HG03469 (cell line): ENCODE measurements around the gene ENOSF1.
"Not testable (repeated sequence)": the region's sequence is repeated elsewhere in the genome, so short reads cannot be mapped to it uniquely, and the experiment has no call there.

Experiments
- ATAC-seq: cut with Tn5 transposase; IDR thresholded peaks from one replicate; pipeline ENCODE4 v1.9.1; 2021; ENCODE audit warnings: mild to moderate bottlenecking, moderate library complexity, moderate number of reproducible peaks; ENCODE audit not compliant: unreplicated experiment

ENOSF1 gene, protein sequence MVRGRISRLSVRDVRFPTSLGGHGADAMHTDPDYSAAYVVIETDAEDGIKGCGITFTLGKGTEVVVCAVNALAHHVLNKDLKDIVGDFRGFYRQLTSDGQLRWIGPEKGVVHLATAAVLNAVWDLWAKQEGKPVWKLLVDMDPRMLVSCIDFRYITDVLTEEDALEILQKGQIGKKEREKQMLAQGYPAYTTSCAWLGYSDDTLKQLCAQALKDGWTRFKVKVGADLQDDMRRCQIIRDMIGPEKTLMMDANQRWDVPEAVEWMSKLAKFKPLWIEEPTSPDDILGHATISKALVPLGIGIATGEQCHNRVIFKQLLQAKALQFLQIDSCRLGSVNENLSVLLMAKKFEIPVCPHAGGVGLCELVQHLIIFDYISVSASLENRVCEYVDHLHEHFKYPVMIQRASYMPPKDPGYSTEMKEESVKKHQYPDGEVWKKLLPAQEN

DNA sequence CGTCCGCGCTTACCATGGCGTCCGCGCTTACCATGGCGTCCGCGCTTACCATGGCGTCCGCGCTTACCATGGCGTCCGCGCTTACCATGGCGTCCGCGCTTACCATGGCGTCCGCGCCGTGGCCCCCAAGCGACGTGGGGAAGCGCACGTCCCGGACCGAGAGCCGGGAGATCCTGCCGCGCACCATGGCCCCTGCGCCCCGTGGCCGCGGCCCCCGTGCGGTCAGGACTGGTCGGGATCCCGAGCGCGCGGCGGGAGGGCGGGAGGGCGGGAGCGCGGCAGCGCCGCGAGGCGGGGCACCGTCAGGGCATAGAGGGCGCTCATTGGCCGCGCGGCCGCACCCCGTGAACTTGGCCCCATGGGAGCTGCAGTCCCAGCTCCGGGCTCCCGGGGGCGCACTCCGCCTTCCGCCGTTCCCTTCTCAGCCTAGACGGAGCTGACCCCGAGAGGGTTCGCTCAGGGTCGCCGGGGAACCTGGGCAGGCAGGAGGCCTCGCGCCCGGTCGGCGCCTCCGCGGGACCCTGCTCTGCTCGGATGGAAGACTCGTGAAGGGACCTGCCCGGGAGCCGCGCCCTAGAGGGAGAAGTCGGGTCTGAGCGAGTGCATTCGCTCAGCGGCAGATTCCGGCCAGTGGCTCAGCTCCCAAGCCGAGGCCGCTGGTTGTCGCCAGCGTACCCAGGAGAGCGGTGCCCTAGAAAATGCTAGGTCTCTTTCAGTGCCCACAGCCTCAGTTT, at the start of gene ENOSF1:
Gene ENOSF1 (minus strand): TSS at position 230 of the 734 bp plus-strand sequence. CDS start 43 bp downstream, at position 187.
- ATAC-seq: peak; percentile 69

DNA sequence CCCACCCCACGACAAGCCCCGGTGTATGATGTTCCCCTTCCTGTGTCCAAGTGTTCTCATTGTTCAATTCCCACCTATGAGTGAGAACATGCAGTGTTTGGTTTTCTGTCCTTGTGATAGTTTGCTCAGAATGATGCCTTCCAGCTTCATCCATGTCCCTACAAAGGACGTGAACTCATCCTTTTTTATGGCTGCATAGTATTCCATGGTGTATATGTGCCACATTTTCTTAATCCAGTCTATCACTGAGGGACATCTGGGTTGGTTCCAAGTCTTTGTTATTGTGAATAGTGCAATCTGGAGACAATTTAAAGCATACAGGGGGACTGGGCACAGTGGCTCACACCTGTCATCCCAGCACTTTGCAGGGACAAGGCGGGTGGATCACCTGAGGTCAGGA, 47.4 kb upstream of the ENOSF1 start:
- ATAC-seq: not testable (repeated sequence)

DNA sequence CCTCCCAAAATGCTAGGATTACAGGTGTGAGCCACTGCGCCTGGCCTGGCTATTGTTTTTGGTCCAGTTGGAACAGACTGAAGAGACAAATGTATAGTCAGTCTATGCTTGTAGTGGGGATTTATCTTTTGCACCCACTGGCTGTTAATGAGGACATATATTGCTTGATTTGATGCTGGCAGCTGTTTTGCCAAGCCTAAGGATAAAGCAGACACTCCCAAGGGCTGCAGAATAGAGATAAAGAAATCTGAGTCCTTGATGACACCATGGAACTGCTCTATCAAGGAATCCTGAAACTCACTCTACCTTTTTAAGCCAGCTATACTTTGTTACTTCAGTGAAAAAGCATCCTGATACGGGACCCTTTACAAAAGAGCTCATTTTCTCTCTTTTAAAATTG, 43.1 kb upstream of the ENOSF1 start:
- ATAC-seq: no peak

DNA sequence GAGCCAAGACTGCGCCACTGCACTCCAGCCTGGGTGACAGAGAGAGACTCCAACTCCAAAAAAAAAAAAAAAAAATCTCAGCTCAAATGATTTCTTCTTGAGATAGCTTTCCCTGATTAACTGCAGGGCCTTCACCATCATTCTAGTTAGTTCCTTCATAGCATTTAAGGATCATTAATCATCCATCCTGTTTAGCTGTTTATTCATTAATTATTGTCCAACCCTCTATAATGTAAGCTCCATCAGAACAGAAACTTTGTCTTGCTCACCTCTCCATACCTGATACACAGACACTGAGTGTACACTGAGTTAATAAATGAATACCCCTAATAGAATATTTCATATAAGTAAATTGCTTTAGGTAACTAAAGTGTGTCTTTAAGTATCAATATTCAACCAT, 42.2 kb upstream of the ENOSF1 start:
- no peak for ATAC-seq

DNA sequence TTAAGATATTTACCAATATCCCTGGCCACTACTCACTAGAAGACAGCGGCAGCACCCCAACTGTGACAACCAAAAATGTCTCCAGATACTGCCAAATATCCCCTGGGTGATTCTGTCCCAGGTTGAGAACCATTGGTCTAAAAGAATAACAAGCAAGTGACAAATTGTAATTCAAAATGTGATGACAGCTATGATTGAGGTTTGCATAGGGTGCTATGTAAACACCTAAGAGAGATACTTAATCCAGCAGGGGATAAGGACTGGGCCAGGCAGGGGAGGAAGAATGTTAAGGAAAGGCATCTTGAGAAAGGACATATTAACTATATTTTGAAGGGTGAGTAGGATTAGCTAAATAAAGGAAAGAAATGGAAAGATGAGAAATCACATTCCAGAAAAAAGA, 38.0 kb upstream of the ENOSF1 start:
- no peak for ATAC-seq

DNA sequence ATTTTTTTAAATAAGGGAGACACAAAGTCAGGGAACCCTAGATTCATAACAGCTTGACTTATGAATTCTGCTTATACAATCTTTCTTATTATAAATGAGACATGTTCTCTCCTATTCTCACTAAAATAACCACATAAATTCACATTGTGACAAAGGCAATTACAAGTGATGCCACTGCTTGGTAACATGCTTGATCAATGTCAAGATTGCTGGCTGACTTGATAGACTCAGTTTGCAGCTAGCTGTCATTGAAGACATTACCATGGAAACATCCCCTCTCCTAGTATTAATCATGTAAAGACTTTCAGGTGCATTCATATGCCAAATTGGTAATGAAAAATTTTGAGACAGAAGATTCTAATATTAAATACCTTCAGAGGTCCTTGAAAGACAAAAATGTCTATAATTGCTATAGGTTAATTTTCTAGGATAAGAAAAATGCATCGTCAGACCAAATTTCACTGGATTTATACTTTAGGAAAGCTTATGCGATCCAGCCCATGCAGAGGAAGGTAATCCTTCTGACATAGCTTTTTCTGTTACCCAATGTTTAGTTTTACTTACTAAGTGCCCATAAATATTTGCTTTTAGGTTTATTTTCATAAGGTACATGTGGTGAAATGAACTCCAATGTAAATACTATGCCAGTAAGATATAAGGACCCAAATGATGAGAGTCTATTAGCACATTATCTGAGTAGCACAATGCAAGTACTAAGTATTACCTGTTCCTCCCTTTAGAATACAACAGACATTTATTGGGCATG, 32.6 kb upstream of the ENOSF1 start:
- no peak for ATAC-seq

DNA sequence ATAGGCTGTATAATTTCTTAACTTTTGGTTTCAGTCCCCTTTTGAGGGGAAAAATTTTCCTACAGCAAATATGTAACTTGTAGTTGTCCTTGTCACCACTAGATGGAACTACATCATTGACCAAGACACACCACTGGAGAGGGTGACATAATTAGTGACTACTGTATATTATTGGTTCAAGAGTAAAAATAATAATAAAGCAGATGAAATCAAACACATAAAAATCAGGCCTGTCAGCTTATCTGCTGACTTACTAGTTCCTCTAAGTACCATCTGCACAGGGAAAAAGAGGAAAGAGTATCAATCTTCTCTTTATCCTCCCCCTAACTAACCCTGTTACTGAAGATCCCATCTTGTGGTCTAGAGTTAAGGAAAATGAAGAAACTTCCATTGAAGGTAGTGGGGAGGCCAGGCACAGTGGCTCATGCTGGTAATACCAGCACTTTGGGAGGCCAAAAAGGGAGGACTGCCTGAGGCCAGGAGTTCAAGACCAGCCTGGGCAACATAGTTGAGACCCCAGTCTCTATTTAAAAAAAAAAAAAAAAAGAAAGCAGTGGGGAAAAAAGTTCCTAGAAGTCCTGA, 29.6 kb upstream of the ENOSF1 start:
- no peak for ATAC-seq

DNA sequence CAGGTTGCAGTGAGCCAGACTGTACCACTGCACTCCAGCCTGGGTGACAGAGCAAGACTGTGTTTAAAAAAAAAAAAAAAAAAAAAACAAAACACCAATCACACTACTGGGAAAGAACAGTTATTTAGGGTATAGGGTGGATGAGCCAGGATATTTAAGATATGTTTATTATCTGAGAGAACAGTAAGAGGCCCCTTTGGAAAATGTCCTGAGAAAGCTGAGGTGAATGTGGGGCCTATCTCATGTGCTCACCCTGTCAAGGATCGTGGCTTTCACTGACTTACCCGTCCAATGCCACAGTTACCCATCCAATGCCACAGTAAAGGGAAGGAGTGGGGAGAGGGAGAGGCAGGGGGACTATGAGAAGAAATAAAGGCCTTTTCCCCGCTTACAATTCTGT, 19.9 kb upstream of the ENOSF1 start:
- no peak for ATAC-seq

DNA sequence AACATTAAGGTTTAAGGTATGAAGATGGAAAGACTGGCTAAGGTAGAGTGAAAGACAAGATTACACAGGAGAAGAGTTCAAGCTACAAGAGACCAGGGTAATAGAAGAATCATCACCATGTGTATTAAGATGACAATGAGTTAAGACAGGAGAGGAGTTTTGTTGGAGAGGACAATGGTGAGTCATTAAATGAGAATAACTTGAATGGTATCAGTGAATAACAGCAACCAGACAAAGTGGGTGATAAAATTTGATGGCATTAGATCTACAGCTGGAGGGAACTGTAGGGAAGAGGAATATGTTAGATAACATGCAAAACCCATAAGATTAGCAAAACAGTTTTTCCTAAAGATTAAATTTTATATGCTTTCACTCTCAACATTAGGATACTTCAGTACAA, 18.8 kb upstream of the ENOSF1 start:
- ATAC-seq: no peak

DNA sequence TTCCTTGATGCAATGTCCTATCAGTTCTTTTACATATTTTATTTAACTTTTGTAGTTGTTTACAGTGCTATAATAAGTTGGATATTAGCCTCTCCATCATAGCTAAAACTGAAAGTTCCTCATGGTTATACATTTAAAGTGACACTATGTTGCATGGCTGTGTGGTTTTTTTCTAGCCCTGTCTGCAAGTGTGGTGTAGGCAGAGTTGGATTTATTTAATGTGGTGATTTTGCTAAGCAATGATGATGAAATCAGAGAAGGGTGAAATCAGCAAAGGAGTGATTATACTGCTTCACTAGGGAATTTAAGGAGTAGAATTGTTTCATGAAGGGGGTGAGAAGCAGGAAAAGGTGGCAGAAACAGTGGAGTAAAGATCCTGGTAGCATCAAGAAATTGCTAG, 18.3 kb upstream of the ENOSF1 start:
- no peak for ATAC-seq

DNA sequence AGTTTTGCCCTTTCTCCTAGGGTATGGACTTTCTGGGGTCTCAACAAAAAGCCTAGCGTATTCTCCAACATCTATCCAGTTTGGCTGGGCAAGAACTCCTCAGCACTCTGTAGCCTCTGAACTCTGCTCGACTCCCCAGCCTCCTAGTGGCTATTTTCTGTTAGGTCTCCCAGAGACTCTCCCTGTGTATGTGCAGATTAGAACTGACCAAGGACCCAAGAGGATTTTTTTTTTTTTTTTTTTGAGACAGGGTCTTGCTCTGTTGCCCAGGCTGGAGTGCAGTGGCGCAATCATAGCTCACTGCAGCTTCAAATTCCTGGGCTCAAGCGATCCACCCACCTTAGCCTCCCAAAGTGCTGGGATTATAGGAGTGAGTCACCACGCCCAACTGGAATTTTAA, 17.7 kb upstream of the ENOSF1 start:
- not testable (repeated sequence) for ATAC-seq

DNA sequence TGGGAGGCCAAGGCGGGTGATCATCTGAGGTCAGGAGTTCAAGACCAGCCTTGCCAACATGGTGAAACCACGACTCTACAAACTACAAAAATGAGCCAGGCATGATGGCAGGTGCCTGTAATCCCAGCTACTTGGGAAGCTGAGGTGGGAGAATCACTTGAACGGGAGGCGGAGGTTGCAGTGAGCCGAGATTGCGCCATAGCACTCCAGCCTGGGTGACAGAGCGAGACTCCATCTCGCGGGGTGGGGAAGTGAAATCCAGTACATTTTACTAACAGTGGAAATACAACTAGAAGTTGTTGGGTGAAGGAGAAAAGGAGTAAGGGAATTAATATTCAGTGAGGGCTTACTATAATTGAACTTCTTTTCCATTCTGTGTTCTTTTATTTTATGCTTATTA, 13.2 kb upstream of the ENOSF1 start:
- no peak for ATAC-seq

DNA sequence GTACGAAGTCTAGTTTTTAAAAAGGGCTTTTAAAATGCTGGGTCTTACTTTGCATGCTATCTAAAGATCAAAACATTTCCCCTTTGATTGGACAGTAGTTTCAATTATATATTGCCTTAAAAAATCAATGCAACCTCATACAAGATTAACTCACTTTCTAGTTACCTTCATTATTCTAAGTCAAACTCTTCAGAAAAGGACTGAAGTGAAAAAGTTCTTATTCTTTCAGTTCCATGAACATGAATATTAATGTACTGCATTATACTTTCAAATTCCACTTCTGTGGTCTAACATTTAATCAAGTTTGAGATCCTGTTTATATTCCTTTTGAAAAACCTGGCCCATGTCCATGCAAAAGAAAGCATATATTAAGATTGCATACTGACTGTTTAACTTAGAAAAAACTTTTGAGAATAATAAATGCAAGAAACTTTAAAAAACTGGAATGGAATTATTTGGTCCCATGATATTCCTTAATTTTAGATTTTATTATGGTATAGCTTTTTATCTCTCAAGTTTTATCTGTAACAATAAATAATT, 11.2 kb upstream of the ENOSF1 start:
- no peak for ATAC-seq

DNA sequence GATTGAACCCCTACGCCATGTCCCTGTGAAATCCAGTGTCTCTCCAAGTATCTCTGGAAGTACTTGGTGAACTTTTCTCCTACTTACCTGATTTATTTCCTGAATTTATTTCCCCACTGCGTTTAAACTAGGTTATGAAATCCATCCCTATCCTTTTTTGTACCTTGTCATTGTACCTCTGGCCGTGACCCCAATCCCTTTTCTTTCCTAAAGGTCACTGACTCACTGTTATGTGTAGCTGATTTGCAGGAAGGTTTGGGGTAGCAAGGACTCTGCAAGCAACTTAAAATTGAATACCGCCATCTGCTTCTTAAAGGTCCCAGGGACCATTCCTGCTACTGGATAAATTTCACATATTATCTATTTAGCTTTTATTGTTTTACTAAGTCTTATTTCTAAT, 4.6 kb upstream of the ENOSF1 start:
- ATAC-seq: no peak

DNA sequence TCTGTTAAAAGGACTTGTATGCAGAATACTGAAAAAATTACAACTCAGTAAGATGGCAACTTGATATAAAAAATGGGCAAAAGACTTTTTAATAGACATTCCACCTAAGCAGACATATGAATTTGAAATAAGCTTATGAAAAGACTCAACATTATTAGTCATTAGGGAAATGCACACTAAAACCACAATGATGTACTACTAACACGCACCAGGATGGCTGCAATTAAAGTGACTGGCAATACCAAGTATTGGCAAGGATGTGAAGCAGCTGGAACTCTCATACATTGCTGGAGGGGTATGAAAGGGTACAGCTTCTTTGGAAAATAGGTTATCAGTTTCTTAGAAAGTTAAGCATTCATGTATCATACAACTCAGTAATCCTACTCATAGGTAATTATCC, 3.2 kb upstream of the ENOSF1 start:
- ATAC-seq: no peak

DNA sequence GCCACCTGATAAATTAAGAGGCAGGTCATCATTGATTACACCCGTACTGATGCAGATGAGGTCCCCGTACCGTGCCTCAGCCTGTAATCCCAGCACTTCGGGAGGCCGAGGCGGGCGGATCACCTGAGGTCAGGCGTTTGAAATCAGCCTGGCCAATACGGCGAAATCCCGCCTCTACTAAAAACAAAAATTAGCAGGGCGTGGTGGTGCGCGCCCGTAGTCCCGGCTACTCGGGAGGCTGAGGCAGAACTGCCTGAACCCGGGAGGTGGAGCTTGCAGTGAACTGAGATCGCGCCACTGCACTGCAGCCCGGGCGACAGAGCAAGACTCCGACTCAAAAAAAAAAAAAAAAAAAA, 683 bp upstream of the ENOSF1 start:
- ATAC-seq: no peak

DNA sequence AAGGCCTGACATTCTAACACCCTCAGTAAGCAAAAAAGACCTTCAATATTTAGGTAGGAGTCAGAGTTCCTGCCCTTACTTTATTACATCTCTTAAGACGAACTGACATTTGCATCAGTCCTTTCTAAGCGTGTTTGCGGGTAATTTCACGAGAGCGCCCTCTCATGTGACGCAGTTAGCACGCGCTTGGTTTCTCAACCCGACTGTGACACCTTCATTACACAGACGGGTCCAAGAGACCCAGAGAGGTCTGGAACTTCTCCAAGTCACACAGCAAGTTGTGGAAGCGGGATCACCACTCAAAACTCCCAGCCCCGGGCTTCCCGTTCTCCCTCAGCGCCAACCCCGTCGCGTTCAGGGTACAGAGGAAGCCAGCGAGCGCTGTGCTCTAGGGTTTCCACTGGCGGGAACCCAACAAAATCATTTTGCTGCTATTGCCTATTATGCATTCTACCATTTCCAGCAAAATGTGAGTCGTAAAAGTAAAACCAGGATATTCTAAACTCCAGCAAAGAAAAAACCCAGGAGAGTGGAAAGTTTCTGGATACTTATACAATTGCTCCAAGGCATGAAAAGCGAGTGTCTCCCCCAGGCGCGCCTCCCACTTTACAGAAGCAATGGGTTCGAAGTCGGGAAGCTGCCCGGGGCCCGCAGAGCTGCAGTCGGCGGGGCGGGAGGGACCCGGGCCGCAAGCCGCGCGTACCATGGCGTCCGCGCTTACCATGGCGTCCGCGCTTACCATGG, 601 bp downstream of the ENOSF1 start:
- ATAC-seq: peak; percentile 50

DNA sequence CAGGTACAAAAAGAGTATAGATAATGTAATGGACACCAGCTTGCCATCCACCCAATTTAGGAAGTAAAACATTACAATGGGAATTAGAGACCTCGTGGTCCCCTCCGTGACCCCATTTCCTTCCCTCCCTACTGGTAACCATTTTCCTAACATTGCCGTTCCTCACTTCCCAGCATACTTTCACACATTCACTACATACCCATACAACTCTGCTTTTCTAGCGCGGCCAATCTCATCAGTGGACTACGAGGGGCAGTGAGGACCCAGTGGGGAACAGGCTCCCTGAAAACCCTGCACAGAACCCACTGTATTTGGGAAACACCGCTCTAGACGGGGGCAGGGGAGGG, 1.1 kb downstream of the ENOSF1 start:
- no peak for ATAC-seq

DNA sequence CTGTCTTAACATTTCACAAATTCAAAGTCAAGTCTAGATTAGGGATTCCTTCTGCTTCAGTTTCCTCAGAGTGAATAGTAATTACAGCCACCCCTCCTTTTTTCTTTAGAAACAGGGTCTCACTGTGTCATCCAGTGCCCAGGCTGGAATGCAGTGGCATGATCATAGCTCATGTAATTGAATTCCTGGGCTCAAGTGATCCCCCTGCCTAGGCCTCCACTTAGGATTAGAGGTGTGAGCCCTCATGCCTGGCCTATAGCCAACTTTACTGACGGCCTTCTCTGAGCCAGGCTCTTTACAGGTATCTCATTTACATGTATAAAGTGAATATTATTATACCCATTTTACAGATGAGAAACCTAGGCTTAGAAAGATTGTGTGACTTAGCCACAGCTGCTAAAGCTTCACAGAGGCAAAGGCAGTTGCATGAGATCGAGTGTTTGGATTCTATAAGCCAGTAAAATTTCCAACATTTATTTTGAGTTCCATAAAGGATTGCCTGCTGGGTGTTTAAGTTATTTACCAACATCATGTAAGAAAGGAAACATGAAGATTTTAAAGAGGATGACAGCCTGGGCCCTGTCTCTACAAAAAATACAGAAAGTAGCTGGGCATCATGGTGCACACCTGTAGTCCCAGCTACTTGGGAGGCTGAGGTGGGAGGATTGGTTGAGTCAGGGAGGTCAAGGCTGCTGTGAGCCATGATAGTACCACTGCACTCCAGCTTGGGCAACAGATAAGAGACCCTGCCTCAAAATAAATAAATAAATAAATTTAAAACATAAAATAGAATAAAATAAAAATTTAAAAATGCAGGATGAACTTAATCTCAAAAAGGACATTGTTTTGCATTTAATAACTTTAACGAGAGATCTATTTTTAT, 1.8 kb downstream of the ENOSF1 start:
- no peak for ATAC-seq
